ENCODE data around the gene TMEFF2.

TMEFF2 gene, protein sequence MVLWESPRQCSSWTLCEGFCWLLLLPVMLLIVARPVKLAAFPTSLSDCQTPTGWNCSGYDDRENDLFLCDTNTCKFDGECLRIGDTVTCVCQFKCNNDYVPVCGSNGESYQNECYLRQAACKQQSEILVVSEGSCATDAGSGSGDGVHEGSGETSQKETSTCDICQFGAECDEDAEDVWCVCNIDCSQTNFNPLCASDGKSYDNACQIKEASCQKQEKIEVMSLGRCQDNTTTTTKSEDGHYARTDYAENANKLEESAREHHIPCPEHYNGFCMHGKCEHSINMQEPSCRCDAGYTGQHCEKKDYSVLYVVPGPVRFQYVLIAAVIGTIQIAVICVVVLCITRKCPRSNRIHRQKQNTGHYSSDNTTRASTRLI

DNA sequence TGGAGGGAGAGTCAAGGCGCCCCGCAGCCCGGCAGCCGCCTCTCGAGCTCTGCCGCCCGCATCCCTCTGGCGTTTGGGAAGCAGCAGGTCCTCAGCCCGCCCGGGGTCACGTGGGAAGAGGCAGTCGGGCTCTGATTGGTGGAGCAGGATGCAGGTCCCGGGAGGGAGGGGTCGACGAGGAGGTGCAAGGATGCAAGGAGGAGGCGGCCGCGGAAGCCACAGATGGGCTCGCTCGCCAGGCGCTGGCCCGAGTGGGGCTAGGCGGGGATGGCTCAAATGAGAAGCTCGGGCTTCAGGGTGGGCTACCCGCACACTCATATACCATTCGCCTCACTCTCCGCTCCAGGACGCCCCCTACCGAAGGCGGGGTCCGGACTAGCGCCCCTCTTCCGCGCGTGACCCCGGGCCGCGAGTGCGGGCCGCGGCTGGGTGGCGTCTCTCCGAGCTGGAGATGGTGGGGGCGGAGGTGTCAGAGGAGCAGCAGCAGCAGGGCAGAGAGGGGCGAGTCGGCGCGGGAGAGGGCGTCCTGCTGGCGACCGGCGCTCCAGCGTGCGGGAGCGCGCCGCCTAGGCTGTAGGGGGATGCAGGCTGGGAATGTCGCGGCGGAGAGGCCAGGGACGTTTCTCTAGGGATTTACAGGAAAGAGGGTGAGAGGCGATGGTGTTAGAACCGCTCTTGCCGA lies at the start of gene TMEFF2:
TSS of gene TMEFF2 (minus strand) at position 68 of the 682 bp plus-strand sequence. CDS start 409 bp downstream, outside the sequence.
- DNase-seq = peak; percentile 24

DNA sequence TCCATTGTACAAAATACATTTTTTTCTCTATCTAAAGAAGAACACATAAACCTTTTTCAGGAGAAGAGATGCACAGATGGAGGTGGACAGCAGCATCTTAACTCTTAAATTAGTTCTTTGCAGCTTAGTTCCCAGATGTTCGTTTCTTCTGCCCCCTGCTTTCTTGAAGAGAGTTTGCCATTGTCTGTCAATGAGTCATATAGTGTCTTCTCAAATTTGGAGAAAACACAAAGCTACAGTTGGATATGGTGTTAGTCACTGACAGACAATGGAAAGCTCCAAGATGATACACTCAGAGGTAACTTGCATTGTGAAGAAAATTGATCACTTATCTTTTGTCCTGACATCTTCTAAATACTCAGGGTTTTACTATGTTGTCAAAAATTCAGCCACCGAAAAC lies 48.8 kb upstream of the TMEFF2 start:
- DNase-seq = no peak

DNA sequence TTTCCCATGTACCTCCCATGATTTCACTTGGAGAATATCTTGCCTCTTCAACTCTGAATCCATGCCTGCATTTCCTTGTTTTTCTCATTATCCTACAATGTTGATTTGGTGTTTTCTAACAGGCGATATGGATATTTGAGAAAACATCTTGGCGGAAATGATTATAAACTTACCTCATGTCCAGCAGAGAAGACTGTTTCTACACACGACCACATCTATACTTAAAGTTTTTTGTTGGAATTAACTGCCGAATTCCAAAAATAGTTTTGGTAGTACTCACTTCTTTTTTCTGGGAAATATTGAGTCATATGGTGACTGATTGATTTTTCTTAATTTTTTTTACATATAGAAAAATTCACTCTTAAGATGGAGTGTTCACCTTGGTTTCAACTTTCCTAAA lies 41.4 kb upstream of the TMEFF2 start:
- DNase-seq = no peak

DNA sequence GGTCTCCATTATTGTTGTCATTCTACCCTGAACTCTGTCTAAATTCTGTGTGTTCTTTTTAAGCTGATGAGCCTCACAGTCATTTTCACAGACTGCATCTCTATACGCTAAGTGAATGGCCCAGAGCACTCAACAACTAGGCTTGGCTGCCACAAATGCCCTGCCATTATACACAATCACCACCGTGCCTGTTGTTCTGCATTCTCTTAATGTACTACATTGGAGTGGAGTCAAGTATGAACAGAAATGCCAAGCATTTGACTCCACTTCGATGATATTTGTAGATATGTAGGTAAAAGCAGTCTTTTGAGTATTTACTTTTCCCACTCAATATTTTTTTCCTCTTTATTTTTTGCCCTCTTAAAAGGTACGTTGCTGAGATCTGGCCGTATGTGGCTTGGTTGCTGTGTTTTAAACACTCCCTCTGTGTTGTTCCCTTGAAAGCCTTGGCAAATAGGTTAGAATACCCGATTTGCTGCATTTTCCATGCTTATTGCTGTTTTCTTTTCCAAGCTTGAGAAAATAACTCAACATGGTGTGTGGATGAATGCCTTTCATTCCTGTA lies 36.2 kb upstream of the TMEFF2 start:
- no peak for DNase-seq

DNA sequence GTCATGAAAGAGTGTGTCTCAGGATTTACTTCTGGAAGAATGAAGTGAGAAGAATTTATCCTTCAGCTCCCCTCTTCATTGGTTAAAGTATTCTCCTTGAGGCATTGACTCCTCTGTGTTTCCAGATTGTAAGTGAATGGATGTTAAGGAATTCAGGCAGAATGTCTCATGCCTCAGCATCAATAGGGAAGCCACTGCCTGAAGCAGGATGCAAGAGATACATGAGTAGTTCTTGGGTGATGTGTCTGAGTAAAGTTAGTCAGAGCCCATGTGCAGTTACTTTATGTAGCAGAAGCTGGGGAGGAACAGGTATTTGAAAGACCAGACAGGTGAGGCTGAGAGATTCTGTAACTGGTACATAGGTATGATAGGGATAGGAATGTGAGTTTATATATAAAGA lies 34.0 kb upstream of the TMEFF2 start:
- DNase-seq = no peak

DNA sequence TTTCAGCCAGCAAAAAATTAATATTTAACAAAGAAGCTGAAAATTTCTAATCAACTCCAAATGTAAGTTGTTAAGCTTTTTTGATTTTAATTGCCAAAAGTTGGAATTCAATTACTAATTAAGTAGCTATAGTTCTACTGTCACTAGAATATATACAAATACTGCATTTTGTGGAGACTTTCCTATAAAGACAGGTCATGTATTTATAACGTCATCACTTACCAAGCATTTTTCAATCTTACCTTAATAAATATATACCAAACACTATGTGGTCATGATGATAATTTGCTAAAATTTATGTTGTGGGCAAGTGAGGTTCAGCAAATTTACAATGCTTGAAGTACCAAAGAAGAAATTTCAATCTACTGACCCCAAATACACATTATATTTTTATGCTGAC lies 24.2 kb upstream of the TMEFF2 start:
- no peak for DNase-seq

DNA sequence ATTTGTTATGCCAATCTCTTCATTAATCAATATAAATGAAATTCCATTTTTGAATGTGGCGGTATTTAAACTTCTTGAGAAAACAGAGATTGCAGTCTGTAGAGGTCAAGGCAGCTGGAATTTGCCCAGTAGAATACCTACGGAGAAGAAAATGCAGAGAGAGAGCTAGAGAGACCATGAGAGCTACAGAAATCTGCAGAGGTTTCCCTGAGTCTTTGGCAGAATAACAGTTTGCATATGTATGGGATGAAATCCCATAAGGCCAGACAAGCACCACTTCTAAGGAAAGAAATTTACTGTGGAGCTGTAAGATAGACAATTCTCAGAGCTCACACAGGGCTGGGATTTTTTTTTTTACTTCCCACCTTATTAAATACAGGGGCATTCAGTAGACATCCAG lies 23.6 kb upstream of the TMEFF2 start:
- no peak for DNase-seq

DNA sequence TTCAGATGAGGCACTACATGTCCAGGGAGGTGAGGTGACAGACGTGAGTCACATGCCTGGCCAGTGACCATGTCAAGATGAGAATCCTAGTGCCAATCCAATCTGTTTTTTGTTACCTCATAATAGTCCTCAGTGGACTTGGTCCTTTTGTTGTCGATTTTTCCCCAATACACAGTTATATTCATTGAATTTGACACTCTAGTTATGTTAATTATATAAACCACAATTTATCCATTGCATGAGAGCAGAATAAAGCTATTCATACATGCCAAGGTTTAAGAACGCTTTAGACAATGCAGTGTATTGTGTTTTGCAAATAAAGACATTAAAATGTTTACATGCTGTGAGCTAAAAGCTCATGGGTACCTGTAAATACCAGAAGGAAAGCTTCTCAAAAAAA lies 21.6 kb upstream of the TMEFF2 start:
- no peak for DNase-seq

DNA sequence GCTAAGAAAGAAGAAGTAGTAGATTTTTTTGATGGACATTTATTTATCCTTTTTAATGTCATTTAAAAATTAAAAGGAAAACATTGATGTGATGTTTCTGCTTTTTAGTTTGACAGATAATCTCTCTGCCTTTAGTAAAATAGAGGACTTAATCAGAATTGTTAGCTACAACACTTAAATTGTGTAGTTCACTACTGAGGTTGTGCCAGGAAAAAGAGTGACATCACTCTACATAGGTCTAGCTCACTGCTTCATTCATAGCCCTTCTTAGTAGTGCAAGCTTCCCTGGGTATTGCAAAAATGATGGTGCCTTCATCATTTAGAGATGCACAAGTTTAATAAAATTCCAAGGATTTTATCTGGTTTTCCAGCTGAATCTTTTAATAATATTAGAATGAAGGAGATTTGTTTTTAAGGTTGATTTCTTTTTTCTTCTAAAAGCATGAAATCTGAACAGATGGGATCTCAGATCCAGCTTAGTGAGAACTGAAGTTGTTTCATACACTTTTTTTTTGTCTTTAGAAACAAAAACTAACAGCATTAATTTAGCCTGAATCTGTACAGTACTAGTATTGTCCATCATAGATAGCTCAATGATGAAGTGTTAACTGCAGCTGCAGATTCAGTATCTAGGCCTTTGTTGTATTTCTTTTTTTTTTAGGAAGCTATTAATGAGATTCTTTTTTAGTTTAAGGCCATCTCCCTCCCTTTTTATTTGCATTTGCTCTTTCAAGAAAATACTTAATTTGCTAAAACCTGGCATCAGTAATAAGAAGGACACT lies 20.6 kb upstream of the TMEFF2 start:
- DNase-seq = no peak

DNA sequence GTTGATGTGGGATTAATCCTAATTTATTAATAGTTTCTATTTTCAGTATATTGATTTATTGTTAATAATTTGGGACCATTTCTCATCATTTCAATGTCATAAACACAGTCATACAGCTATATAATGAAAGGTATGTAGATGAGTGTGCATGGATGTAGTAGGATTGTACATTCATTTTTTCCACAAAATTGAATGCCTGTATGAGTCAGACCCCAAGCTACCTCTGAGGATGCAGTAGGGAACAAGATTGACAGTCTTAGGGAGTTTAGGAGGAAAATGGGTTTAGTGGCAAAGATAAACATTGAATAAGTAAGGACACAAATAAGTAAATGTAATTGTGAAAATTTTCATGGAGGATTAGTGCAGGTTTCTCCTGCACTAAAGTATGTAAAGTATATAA lies 14.1 kb upstream of the TMEFF2 start:
- no peak for DNase-seq

DNA sequence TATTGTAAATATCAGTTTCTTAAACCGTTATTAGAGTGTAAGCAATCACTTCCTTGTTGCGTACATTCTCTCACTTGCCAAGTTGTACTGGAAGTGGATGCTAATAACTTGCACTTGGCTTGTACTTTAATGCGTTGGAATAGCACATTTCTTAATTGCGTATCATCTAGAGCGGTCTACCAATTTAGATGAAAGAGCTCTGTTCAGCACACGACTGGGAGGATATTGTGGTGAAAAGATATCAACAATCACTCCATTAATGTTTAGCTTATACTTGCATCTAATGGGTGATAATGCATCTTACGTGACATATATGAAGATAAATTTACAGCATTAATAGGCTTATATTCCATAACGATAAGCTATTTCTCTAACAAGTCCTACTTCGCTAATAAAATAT lies 11.7 kb upstream of the TMEFF2 start:
- DNase-seq = no peak

DNA sequence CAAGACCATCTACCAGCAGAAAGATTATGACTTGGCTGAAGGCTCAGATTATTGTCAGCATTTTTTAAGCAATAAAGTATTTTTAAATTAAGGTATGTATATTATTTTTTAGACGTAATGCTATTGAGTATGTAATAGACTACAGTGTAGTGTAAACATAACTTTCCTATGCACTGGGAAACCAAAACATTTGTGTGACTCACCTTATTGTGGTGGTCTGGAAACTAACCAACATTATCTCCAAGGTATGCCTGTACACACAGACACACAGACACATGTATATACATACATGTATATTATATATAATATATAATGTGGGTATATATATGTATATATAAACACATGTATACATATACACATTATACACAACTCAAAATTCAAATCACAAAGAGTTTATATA lies 9.1 kb upstream of the TMEFF2 start:
- no peak for DNase-seq

DNA sequence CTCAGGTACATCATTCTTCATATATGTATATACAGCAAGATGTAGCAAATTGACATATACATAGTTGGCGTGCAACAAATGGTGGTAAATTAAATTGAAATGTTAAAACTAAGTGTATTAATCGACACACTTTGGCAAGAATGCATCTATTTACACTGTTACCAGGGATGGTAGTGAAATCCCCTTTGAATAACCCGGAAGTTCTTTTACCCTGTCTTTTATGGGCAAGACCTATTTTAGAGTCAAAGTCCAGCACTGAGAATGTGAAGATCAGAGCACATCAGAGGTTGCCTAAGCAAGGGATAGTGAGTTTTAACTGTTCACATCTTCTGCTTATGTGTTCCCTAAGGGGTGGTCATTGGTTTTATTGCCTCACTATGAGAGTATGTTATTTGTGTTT lies 7.6 kb upstream of the TMEFF2 start:
- no peak for DNase-seq

DNA sequence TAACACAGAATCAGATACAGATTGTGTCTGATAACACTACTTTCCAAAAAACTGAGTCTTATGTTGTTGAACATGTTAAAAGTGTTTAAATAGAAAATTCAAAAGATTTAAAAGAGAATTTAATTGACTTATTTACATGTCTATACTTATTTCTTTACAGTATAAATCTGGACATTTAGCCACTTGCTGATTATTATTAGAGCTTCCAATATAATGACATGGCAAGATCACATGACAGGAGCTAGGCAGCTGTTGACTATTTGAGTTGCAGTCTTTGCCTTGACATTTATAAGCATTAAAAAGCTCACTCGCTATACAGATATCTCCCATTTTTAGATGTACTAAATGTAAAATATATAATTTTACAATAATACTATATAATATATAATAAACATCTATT lies 6.4 kb upstream of the TMEFF2 start:
- DNase-seq = no peak

DNA sequence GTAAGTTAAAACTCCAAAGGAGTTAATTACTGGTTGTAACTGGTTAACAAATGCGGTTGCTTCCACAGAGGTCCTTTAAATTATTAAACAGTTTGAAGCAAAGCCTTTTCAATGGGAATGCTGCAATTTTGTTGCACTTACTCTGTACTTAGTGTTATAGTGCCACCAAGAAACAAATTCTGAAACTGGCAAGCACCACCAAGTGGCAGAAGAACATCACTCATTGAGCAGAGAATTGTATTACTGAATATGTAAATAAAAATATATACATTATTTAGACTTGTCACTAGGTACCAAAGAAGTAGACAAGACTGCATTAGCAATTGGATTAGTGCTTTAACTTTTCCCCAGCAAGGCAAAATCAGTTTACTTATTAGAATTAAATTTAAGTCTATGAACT lies 2.6 kb upstream of the TMEFF2 start:
- DNase-seq = no peak

DNA sequence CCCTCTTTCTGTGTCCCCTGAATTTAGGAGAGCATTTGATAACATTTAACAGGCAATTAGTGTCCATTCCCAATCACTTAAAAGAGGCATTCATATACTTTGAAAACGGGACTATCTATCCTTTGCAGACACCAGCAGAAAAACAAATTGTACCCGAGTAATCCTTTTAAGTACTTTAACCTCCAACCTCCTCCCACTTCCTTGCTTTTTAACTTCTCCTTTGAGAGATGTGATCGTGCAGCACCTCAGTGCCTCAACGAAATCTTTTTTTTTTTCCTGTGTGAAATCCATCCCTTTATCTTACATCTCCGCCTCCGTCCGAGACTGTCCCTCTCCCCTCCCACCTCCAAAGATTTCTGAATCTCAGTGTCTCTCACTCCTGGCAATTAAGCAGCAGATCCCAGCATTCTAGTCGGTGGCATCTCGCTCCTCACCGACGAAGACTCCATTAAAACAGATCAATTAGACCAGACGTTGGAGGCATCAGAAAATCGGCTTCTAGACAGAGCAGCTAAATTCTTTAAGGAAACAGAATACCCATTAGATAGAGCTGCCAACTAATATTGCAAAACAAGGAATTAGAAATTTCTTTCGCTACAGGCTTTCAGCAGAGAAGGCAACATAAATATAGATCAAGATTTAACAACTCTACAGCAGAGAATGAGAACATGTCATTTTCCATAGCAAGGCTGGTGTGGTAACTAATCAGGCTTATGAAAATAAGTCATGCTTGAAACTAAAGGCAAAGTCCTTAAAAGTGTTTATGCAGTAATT lies 1.9 kb upstream of the TMEFF2 start:
- no peak for DNase-seq

DNA sequence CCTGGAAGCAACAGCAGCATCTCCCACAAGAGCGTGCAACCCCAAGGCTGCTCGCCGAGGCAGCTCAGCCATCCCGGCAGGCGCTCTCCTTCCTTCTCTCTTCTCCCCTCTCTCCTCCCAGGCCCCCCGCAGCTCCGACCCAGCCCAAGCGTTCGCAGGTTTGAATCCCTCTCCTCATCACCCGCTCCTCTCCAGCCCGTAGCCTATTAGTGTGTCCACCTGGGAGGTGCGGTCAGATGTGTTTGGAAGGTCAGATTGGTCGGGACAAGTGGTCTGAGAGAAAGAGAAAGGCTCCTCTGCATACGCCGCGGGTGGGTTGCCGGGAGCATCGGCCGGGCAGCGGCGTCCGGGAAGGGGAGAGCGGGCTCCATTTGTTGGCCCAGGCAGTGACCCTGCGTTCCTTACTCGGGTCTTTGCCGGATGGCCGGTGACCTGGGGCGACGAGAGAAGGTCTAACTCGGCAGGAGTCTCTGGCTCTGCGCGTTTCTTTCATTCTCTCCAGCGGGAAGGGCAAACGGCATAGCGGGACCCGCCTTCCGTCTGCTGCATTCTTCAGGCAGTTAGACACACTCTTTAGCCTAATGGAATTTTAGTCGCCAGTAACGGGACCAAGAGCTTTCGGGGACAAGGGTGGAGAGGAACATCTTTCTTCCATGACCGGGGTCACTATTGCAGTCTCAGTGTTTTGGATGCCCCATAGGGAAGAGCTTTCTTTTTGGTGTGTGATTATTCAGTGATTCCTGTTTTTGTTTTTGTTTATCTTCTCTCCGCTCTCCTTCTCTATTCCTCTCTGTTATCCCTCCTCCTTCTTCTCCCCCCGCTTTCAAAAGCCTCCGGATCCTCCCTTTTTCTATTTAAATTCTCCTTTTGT lies 1.1 kb upstream of the TMEFF2 start:
- no peak for DNase-seq

DNA sequence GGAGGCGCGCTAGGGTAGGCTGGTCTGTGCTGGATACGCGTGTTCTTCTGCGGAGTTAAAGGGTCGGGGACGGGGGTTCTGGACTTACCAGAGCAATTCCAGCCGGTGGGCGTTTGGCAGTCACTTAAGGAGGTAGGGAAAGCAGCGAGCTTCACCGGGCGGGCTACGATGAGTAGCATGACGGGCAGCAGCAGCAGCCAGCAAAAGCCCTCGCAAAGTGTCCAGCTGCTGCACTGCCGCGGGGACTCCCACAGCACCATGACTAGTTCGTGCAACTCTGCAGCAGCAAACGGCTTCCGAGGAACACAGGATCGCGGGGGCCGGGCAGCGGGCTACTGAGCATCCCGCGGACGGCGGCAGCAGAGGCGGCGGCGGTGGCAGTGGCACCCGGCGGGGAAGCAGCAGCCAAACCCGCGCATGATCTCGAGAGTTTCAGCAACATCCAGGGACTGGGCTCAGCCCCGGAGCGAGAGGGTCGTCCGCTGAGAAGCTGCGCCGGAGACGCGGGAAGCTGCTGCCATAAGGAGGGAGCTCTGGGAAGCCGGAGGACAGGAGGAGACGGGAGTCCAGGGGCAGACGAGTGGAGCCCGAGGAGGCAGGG lies 368 bp downstream of the TMEFF2 start:
- DNase-seq = no peak

DNA sequence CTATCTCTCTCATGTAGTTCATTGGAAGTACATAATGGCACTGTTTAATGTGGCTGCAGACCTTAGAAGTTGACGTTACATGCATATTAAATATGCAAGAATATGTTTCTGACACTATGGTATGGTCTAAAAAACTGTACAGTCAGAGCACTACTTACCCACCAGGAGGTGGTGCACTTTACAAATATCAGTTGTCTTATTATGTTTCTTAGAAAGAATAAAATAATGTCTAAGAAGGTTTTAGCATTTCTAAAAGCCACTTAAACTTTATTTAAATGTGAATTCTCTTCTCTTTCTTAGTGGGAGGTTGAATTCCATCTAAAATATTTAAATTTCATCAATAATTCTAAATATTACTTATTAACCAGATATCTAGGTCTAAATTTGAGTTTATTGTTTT lies 4.3 kb downstream of the TMEFF2 start:
- DNase-seq = no peak

DNA sequence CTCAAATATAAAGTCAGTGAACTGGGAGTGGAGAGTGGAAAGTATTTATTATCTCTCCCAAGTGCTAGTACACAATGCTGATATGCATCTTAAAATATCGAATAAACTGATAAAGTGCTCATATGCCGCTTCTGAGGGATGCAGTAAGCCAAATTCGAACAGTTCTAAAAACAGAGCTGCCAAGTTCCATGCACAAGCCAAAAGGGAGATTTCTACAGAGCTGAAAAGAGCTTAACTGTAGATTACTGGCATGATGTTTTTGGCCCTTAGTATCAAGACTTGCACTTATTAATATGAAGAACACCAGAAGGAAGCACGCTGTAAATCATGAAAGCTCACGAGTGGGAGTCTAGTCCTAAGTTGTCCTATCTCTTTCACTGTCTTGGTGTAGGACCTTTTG lies 7.9 kb downstream of the TMEFF2 start:
- DNase-seq = no peak

DNA sequence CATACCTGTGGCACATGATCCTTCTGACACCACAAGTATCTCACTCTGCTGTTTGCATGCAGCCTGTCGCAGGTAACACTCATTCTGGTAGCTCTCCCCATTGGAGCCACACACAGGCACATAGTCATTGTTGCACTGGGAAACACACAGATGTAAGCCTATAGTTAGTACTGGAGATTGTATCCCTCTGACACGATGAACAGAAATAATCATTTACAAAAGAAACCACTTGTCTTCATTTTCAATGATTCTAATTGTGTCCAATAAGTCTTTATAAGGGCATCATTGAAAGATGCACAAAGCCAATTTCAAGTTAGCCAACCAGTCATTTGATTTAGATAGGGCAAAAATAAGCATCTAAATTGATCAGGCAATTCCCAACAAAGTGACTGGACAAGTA lies 10.4 kb downstream of the TMEFF2 start:
- DNase-seq = no peak
